Left ventricle myocardium inferior (tissue), 1 donor: ENCODE data around the gene PPP1R12B. TPM values are rescaled to one million over a fixed set of nuclear protein-coding genes. Genes with fewer than 3 reads are reported as not detected.
"Not testable (repeated sequence)": the region's sequence is repeated elsewhere in the genome, so short reads cannot be mapped to it uniquely, and the experiment has no call there.

Source experiments
- DNase-seq: peaks from one replicate; pipeline ENCODE4 v3.0.0-alpha.2; 2020
- H3K27ac ChIP-seq: fragments of 200-600 bp; replicated peaks from 2 replicates; pipeline ENCODE4 v1.8.0; 2021
- H3K27me3 ChIP-seq: fragments of 200-600 bp; 2 replicates; pipeline ENCODE4 v1.8.0; 2021; ENCODE audit warnings: low read depth
- H3K36me3 ChIP-seq: fragments of 200-600 bp; 2 replicates; pipeline ENCODE4 v1.8.0; 2021
- H3K4me1 ChIP-seq: fragments of 200-600 bp; 2 replicates; pipeline ENCODE4 v1.8.0; 2021
- H3K4me3 ChIP-seq: fragments of 200-600 bp; 2 replicates; pipeline ENCODE4 v1.8.0; 2021; ENCODE audit warnings: mild to moderate bottlenecking, moderate library complexity
- H3K9me3 ChIP-seq: fragments of 200-600 bp; replicated peaks from 2 replicates; pipeline ENCODE4 v1.8.0; 2021
- CTCF ChIP-seq: fragments of 200-600 bp; IDR thresholded peaks from 2 replicates; pipeline ENCODE4 v1.8.0; 2021; ENCODE audit warnings: antibody characterized with exemption, mild to moderate bottlenecking, borderline replicate concordance
- intact Hi-C: fragments of 100-400 bp; cut with micrococcal nuclease; formaldehyde crosslinking; loops from one replicate; pipeline ENCODE4 v1.11.0; 2022
- total RNA-seq: library from RNA; stranded (reverse); fragmentation: NEBNext Ultra II Directional; extraction: Animal tissue kit (Norgen Biotek cat#: 25700); gene quantifications from one replicate; pipeline ENCODE4 v1.2.1, GENCODE V29; 2021
- donor health status: DM: no; HTN: yes; CAD: no; lungs with severe emphysema.

PPP1R12B gene
- total RNA-seq, 1 donor from 2014 or later = 706 TPM

- Histone ChIP-seq H3K4me3 (no peak overlapping the region), H3K9me3 (no peaks in the 10 kb centered on the region), H3K4me1 (peaks cover 57% of the 10 kb centered on the region), H3K27me3 (no peaks in the 10 kb centered on the region), H3K27ac (peak overlapping the region; percentile 66), H3K36me3 (peaks cover 82% of the 10 kb centered on the region)
- TF ChIP-seq CTCF = no peak
- intact Hi-C loops = no loop called here
- no peak for DNase-seq
These were observed 90.1 kb downstream of the PPP1R12B start for GRCh38 chr1:202438393-202439174.

- TF ChIP-seq CTCF = no peak
- Histone ChIP-seq H3K4me1 (peaks cover 57% of the 10 kb centered on the region), H3K36me3 (peaks cover 82% of the 10 kb centered on the region), H3K27ac (peak overlapping the region; percentile 18), H3K4me3 (no peak overlapping the region), H3K9me3 (no peaks in the 10 kb centered on the region), H3K27me3 (no peaks in the 10 kb centered on the region)
- no peak for DNase-seq
- intact Hi-C loops = no loop called here
These were observed 90.8 kb downstream of the PPP1R12B start for GRCh38 chr1:202439308-202439707.

- peaks cover 52% of the 10 kb centered on the region for H3K36me3 ChIP-seq
- peaks cover 28% of the 10 kb centered on the region for H3K4me1 ChIP-seq
- intact Hi-C loops, H3K9me3 ChIP-seq, DNase-seq, H3K4me3 ChIP-seq, H3K27me3 ChIP-seq: not testable (repeated sequence)
- peak overlapping the region; percentile 16 for H3K27ac ChIP-seq
These were observed 99.6 kb downstream of the PPP1R12B start for GRCh38 chr1:202448140-202448539.

GRCh38 chr1:202451641-202452040 is 103.1 kb downstream of the PPP1R12B start:
- Histone ChIP-seq H3K4me1 (peaks cover 10% of the 10 kb centered on the region), H3K36me3 (peaks cover 50% of the 10 kb centered on the region), H3K27ac (peak overlapping the region; percentile 66), H3K4me3 (peak overlapping the region; percentile 52)
- H3K27me3 ChIP-seq, intact Hi-C loops, DNase-seq, H3K9me3 ChIP-seq: not testable (repeated sequence)

- peaks cover 10% of the 10 kb centered on the region for H3K4me1 ChIP-seq
- H3K27ac ChIP-seq = peak overlapping the region; percentile 66
- DNase-seq = no peak
- peak overlapping the region; percentile 52 for H3K4me3 ChIP-seq
- H3K36me3 ChIP-seq = peaks cover 44% of the 10 kb centered on the region
- no peaks in the 10 kb centered on the region for H3K27me3 ChIP-seq
- intact Hi-C loops = no loop called here
- no peaks in the 10 kb centered on the region for H3K9me3 ChIP-seq
- TF ChIP-seq CTCF = no peak
These were observed 104.0 kb downstream of the PPP1R12B start for GRCh38 chr1:202452508-202452907.

- Histone ChIP-seq H3K4me1 (peaks cover 37% of the 10 kb centered on the region), H3K36me3 (peaks cover 25% of the 10 kb centered on the region), H3K27ac (peak overlapping the region; percentile 88)
- H3K9me3 ChIP-seq, H3K4me3 ChIP-seq, DNase-seq, intact Hi-C loops, H3K27me3 ChIP-seq: not testable (repeated sequence)
These were observed 108.1 kb downstream of the PPP1R12B start for GRCh38 chr1:202456372-202457169.

- Histone ChIP-seq H3K36me3 (peaks cover 20% of the 10 kb centered on the region), H3K27ac (peak overlapping the region; percentile 88), H3K4me1 (peaks cover 41% of the 10 kb centered on the region)
- H3K9me3 ChIP-seq, intact Hi-C loops, H3K27me3 ChIP-seq, H3K4me3 ChIP-seq, DNase-seq: not testable (repeated sequence)
These were observed 110.2 kb downstream of the PPP1R12B start for GRCh38 chr1:202458651-202459050.

- intact Hi-C loops = not testable (repeated sequence)
- peak; percentile 22 for DNase-seq
These were observed 111.1 kb downstream of the PPP1R12B start for GRCh38 chr1:202459470-202460142.

GRCh38 chr1:202460143-202460495 is 111.6 kb downstream of the PPP1R12B start:
- intact Hi-C loops, H3K27me3 ChIP-seq, DNase-seq, H3K36me3 ChIP-seq, H3K9me3 ChIP-seq: not testable (repeated sequence)
- H3K27ac ChIP-seq = peak overlapping the region; percentile 88
- peak overlapping the region; percentile 15 for H3K4me3 ChIP-seq
- H3K4me1 ChIP-seq = peaks cover 42% of the 10 kb centered on the region

More at GRCh38 chr1:202459470-202460142, 111.1 kb downstream of the PPP1R12B start:
- Histone ChIP-seq H3K27ac (peak overlapping the region; percentile 88), H3K4me3 (peak overlapping the region; percentile 15), H3K36me3 (peaks cover 14% of the 10 kb centered on the region), H3K4me1 (peaks cover 41% of the 10 kb centered on the region)
- H3K27me3 ChIP-seq, H3K9me3 ChIP-seq: not testable (repeated sequence)
